ENCODE data around the gene STK24. TPM values are rescaled to one million over a fixed set of nuclear protein-coding genes. Genes with fewer than 3 reads are reported as not detected.

Gene STK24
- total RNA-seq, 2 donors from 2014 or later, result 55.8 to 63.2 TPM

DNA sequence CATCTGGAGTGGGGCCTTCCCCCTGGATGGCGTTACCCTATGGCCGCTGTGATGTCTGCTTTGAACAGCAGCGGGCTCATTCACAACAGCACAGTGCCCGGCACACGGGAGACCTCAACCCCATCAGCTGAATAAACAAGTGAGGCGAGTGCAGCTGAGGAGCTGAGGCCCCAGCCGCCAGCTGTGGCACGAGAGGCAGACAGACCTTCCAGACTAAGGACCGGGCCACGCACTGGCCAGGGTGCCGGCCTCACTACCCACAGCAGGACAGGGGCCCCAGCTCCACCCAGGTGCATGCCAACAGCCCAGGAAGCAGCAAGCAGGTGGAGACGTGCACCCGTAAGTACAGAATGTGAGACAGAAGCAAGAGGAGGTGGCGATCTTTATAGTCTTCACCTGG lies 39.6 kb downstream of the STK24 start:
- Histone ChIP-seq H3K4me1 (peaks cover 0 to 77% of the 10 kb centered on the region in 2 donors), H3K4me3 (no peak overlapping the region), H3K9me3 (no peaks in the 10 kb centered on the region), H3K36me3 (no peaks in the 10 kb centered on the region), H3K27me3 (no peaks in the 10 kb centered on the region), H3K27ac (no peak overlapping the region)
- no peak for DNase-seq (ENCODE audit: low spot score)
- TF ChIP-seq, protein P1, sequence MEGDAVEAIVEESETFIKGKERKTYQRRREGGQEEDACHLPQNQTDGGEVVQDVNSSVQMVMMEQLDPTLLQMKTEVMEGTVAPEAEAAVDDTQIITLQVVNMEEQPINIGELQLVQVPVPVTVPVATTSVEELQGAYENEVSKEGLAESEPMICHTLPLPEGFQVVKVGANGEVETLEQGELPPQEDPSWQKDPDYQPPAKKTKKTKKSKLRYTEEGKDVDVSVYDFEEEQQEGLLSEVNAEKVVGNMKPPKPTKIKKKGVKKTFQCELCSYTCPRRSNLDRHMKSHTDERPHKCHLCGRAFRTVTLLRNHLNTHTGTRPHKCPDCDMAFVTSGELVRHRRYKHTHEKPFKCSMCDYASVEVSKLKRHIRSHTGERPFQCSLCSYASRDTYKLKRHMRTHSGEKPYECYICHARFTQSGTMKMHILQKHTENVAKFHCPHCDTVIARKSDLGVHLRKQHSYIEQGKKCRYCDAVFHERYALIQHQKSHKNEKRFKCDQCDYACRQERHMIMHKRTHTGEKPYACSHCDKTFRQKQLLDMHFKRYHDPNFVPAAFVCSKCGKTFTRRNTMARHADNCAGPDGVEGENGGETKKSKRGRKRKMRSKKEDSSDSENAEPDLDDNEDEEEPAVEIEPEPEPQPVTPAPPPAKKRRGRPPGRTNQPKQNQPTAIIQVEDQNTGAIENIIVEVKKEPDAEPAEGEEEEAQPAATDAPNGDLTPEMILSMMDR (IDR thresholded peaks at IDR 0.05), result no peak

DNA sequence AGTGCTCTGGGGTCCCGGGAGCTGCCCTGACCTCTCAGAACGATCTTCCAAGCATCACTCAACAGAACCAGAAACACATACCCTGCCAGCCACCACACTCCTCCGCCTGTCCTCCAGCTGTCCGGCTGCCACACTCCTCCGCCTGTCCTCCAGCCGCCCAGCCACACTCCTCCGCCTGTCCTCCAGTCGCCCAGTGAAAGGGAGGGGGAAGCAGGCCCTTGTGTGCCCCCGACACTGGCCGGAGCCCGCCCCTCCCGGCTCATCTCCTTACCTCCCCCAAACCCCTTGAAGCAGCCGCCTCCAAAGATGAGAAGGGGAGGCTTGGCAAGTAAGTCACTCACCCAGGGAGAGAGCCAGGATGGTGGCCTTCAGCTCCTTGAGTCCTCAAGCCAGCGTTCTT lies 40.2 kb downstream of the STK24 start:
- DNase-seq (ENCODE audit: low spot score), result no peak
- TF ChIP-seq, protein P1 (IDR thresholded peaks at IDR 0.05), result no peak

DNA sequence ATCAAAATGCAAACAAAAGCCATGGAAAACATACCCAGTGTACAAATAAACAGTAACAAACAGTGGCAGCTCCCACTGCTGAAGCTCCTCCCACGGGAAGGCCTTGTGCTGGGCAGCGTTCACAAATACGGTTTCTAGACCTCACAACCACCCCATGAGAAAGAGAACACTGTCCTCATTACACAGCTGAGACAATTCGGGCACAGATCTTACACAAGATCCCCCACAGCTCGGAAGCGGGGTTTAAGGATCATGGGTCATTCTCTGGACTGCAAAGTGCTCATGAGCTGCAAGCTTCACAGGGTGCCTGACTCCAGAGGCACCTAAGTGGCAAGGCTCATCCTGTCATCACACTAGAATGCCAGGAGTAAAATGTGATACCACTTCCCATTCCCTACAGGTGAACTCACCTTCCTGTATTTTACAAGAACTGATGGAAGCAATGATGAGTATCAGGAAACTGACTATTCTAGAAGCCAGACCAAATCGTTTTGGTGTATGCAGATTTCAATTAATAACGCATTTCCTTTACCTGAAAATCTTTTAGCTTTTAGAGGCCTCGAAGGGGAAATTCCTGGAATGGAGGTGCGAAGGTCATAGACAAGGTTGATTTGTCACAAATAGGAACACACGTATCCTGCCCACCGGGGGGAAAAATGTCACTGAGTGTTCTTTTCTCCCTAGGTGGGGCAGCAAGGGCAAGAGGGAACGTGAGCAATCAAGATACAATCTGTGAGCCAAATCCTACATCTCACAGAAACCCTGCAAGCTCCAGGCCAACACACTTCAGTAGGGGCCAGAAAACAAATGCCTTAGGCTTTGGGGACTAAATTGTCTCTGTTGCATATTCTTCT lies 41.2 kb downstream of the STK24 start:
- H3K4me1 ChIP-seq, result peaks cover 0 to 61% of the 10 kb centered on the region in 2 donors
- H3K27ac ChIP-seq, result peak overlapping the region in 1 of 2 donors; percentile 2

More for the DNA sequence above, 40.2 kb downstream of the STK24 start:
- H3K9me3 ChIP-seq, result no peaks in the 10 kb centered on the region
- H3K4me3 ChIP-seq, result no peak overlapping the region
- no peak overlapping the region for H3K27ac ChIP-seq
- no peaks in the 10 kb centered on the region for H3K27me3 ChIP-seq
- H3K36me3 ChIP-seq, result no peaks in the 10 kb centered on the region
- H3K4me1 ChIP-seq, result peaks cover 0 to 71% of the 10 kb centered on the region in 2 donors

DNA sequence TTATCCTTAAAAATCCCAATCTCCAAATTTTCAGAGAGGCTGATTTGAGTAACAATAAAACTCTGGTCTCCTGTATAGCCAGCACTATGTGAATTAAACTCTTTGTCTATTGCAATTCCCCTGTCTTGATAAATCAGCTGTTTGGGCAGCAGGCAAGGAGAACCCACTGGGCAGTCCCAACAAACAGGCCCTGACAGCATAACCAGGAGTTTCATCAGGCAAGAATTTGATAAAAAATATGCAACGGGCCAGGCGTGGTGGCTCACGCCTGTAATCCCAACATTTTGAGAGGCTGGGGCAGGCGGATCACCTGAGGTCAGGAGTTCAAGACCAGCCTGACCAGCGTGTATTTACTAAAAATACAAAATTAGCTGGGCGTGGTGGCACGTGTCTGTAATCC lies 42.1 kb downstream of the STK24 start:
- peaks cover 0 to 52% of the 10 kb centered on the region in 2 donors for H3K4me1 ChIP-seq

More for the DNA sequence above, 41.2 kb downstream of the STK24 start:
- Histone ChIP-seq H3K36me3 (no peaks in the 10 kb centered on the region), H3K9me3 (no peaks in the 10 kb centered on the region), H3K4me3 (no peak overlapping the region), H3K27me3 (no peaks in the 10 kb centered on the region)
- DNase-seq (ENCODE audit: low spot score), result no peak
- TF ChIP-seq, protein P1 (IDR thresholded peaks at IDR 0.05), result no peak

DNA sequence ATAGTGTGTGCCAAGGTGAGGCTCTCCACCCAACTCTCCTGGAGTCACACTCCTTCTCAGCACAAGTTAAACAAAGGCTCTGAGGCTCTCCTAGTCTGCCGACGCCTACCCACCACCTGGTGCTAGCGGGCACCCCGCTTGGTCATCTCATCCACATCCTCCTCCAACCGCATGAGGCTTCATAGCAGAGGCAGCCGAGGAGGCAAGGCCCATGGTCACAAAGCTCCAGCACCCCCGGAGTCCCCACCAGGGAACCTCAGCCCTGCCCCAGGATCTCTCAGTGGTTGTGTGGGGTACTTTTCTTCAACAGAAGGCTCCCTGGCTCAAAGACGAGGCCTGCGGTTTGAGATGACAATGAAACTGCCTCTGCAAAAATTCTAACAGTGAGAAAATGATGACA lies 43.0 kb downstream of the STK24 start:
- H3K4me1 ChIP-seq, result peaks cover 0 to 55% of the 10 kb centered on the region in 2 donors
- no peaks in the 10 kb centered on the region for H3K27me3 ChIP-seq
- no peaks in the 10 kb centered on the region for H3K36me3 ChIP-seq
- H3K4me3 ChIP-seq, result no peak overlapping the region
- DNase-seq (ENCODE audit: low spot score), result no peak
- TF ChIP-seq, protein P1 (IDR thresholded peaks at IDR 0.05), result no peak
- H3K27ac ChIP-seq, result no peak overlapping the region
- no peaks in the 10 kb centered on the region for H3K9me3 ChIP-seq

More for the DNA sequence above, 42.1 kb downstream of the STK24 start:
- DNase-seq (ENCODE audit: low spot score), result no peak
- TF ChIP-seq, protein P1 (IDR thresholded peaks at IDR 0.05), result no peak
- Histone ChIP-seq H3K27me3 (no peaks in the 10 kb centered on the region), H3K9me3 (no peaks in the 10 kb centered on the region), H3K27ac (no peak overlapping the region), H3K4me3 (no peak overlapping the region), H3K36me3 (no peaks in the 10 kb centered on the region)

All from right atrium auricular region (tissue), 2 donors.